Epithelial cell of proximal tubule (primary cell): ENCODE results near the gene AATK. TPM values are rescaled to one million over a fixed set of nuclear protein-coding genes. Genes with fewer than 3 reads are reported as not detected.

Experiments used
- DNase-seq: peaks from one replicate; pipeline ENCODE4 v3.0.0-alpha.2; 2011; ENCODE audit warnings: low read depth
- H3K4me3 ChIP-seq: 2 replicates; pipeline ENCODE4 v1.5.1; 2011; ENCODE audit warnings: low read depth, mild to moderate bottlenecking, low read length
- CTCF ChIP-seq: conservative IDR thresholded peaks from 2 replicates; pipeline ENCODE4 v1.5.1; 2012; ENCODE audit warnings: low read depth, mild to moderate bottlenecking, low read length
- total RNA-seq: library from RNA; depleted of rRNA; stranded (reverse); fragments of >200 nt; gene quantifications from 2 replicates; pipeline ENCODE4 v1.2.3, GENCODE V29; 2015

AATK gene
- total RNA-seq, 1 donor from 2014 or later, result 0.52 TPM

- TF ChIP-seq CTCF, result no peak
- no peak overlapping the region for H3K4me3 ChIP-seq
- no peak for DNase-seq
Measured at GRCh38 chr17:81117672-81118198, 48.3 kb downstream of the AATK start.

DNA sequence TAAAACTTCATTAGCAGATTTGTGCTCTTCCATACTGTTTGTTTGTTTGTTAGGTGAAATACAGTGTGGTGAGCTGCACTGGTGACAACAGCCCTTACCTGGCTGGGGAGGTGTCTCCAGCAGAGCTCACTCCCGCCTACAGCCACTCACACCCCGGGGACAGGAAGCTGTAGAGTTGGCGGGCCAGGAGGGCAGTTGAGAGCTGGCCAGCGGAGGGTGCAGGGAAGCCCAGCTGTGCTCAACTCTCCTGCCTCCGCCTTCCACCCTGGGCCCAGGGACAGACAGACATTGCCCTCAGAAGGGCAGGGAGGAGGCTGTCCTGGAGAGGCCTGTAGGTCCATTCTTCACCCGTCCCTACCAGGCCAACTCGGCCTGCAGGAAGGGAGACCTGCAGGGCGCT is 49.3 kb downstream of the AATK start:
- DNase-seq, result no peak
- H3K4me3 ChIP-seq, result no peak overlapping the region
- TF ChIP-seq CTCF, result no peak

- no peak for TF ChIP-seq CTCF
- H3K4me3 ChIP-seq, result no peak overlapping the region
- DNase-seq, result no peak
Measured at GRCh38 chr17:81115749-81116464, 50.1 kb downstream of the AATK start.

- H3K4me3 ChIP-seq, result no peak overlapping the region
Measured at GRCh38 chr17:81115219-81115618, 50.8 kb downstream of the AATK start.

DNA sequence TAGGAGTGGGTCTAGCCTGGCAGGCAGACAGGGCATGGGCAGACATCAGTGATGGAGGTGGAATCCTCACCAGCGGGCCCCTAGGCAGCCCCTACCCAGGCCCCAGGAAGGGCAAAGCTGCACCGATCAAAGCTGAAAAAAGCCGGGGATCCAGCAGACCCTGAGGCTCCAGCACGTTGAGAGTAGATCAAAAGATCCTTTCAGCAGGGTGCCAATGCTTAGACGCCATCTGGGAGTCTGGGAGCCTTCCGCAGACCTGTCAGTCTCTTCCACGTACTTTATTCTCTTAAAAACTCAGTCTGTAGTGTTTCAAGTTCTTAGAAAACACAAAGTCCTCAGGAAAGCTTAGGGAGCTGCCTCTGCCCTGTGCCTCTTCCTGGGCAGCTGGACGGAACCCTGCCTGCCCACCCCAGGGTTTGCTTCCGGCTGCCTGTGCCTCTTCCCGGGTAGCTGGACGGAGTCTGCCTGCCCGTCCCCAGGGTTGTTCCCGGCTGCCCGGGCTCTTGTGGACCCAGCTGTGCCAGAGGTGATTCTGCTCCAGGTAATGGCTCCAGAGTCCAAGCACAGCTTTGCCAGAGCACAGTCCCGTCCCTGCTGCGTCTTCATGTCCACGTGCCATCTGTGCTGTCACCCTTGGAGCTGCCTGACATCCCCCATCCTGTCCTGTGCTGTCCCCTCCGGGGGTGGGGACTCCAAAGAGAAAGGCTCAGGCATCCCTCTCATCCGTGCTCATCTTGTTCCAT is 51.5 kb downstream of the AATK start:
- DNase-seq, result no peak

More at GRCh38 chr17:81115219-81115618, 50.8 kb downstream of the AATK start:
- no peak for DNase-seq
- no peak for TF ChIP-seq CTCF

DNA sequence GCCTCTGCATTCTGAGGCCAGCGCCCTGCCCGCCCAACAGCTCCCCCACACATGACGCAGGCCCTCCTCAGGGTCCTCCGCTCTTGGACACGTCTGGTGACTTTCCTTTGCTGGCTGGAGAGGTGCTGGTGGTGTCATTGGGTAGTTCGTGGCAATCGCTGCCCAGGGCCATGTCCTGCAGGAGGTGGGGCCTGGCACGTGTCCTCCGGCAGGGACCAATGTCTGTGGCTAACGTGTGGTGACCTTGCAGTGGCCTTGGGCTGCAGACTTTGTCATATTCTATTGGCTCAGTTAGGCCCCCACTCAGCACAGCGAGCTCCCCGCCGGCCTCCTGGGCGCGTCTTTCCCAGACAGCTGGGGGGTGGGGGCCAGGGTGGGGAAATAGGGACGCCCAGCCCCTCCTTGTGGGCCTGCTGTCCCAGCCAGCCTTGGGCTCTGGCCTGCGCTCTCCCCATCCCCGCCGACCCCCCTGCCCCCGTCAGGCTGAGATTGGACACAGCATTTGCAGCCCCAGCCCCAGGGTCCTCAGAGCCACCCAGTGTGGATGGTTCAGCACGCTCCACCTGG is 52.8 kb downstream of the AATK start:
- DNase-seq, result no peak
- TF ChIP-seq CTCF, result no peak
- no peak overlapping the region for H3K4me3 ChIP-seq

More for the DNA sequence above, 51.5 kb downstream of the AATK start:
- no peak for TF ChIP-seq CTCF
- no peak overlapping the region for H3K4me3 ChIP-seq
